Thoracic aorta (tissue), 2 donors: ENCODE results near the gene RCAN1. TPM values are rescaled to one million over a fixed set of nuclear protein-coding genes. Genes with fewer than 3 reads are reported as not detected.

Experiments used
- ATAC-seq: fragments of 150-250 bp; one replicate; pipeline ENCODE4 v1.8.0; 2017; ENCODE audit warnings: low read depth; ENCODE audit not compliant: insufficient number of reproducible peaks, low FRiP score
- DNase-seq: peaks from one replicate; pipeline ENCODE4 v3.0.0-alpha.2; 2020; ENCODE audit warnings: low spot score
- H3K27ac ChIP-seq, 2 donors: fragments of 200-600 bp; sonication (generic); 1 replicate in 1 of 2; 2 replicates in 1 of 2; pipeline ENCODE4 v1.5.1; 2016; ENCODE audit warnings: mild to moderate bottlenecking in 2 of 2, moderate library complexity in 2 of 2
- H3K27me3 ChIP-seq: fragments of 200-600 bp; sonication (generic); replicated peaks from 2 replicates; pipeline ENCODE4 v1.6.0; 2016; ENCODE audit warnings: mild to moderate bottlenecking; ENCODE audit not compliant: insufficient read depth
- H3K36me3 ChIP-seq: fragments of 200-600 bp; sonication (generic); one replicate; pipeline ENCODE4 v1.5.1; 2016
- H3K4me1 ChIP-seq, 2 donors: fragments of 200-600 bp; sonication (generic); 1 replicate in 1 of 2; 2 replicates in 1 of 2; pipeline versions ENCODE4 v1.5.1 to v1.6.0; 2016; ENCODE audit warnings: low read depth in 2 of 2, mild to moderate bottlenecking in 1 of 2; ENCODE audit not compliant: control insufficient read depth in 1 of 2
- H3K4me3 ChIP-seq: fragments of 200-600 bp; sonication (generic); 2 replicates; pipeline ENCODE4 v1.5.1; 2016; ENCODE audit warnings: mild to moderate bottlenecking
- H3K9me3 ChIP-seq: fragments of 200-600 bp; sonication (generic); 2 replicates; pipeline ENCODE4 v1.5.1; 2016
- total RNA-seq, 2 donors: library from RNA; depleted of rRNA; stranded (reverse); fragments of >200 nt; gene quantifications; one replicate each; pipeline versions ENCODE4 v1.1.0 to v1.2.3, GENCODE V29; 2016
- TF ChIP-seq, protein P1 (sequence below): fragments of 200-600 bp; sonication (generic); IDR thresholded peaks from one replicate; pipeline ENCODE4 v1.5.1; 2019; ENCODE audit warnings: antibody characterized with exemption

The RCAN1 gene
- total RNA-seq, 2 donors from 2014 or later: 39.3 to 45.2 TPM

GRCh38 chr21:34632498-34632897, 17.6 kb upstream of the RCAN1 start:
- ATAC-seq (no peak), DNase-seq (no peak)
- H3K4me1 ChIP-seq: no peaks in the 10 kb centered on the region
- H3K27me3 ChIP-seq: no peaks in the 10 kb centered on the region
- no peaks in the 10 kb centered on the region for H3K36me3 ChIP-seq
- no peaks in the 10 kb centered on the region for H3K9me3 ChIP-seq
- H3K27ac ChIP-seq: no peak overlapping the region
- TF ChIP-seq, protein P1, sequence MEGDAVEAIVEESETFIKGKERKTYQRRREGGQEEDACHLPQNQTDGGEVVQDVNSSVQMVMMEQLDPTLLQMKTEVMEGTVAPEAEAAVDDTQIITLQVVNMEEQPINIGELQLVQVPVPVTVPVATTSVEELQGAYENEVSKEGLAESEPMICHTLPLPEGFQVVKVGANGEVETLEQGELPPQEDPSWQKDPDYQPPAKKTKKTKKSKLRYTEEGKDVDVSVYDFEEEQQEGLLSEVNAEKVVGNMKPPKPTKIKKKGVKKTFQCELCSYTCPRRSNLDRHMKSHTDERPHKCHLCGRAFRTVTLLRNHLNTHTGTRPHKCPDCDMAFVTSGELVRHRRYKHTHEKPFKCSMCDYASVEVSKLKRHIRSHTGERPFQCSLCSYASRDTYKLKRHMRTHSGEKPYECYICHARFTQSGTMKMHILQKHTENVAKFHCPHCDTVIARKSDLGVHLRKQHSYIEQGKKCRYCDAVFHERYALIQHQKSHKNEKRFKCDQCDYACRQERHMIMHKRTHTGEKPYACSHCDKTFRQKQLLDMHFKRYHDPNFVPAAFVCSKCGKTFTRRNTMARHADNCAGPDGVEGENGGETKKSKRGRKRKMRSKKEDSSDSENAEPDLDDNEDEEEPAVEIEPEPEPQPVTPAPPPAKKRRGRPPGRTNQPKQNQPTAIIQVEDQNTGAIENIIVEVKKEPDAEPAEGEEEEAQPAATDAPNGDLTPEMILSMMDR: no peak
- no peak overlapping the region for H3K4me3 ChIP-seq

DNA sequence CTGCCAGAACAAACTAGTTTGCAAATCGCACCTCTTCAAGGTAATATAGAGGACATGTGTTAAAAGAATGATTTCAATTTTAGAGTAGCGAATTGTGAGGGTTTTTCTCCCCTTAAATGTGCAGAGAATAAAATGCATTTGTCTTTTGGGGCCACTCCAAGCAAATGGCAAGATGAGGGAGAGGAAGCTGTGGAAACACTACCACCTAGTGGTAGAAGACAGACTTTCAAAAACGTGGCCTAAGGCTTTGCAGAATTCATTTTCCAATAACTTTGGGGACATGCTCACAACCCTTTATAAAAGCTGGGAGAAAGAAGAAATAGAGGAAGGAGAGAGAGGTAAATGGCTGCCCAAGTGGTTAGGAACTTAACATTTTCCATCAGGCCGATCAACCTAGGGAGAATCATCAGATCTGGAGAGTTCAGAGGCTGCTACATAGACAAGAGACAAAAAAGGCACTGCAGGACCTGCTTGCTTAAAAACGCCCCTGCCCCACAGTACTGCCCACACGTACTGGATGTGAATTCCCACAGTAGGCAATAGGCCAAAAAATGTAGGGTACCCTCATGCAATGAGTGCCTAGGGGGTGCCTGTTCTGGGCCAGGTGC, 15.7 kb upstream of the RCAN1 start:
- no peak overlapping the region for H3K27ac ChIP-seq
- ATAC-seq: no peak
- no peaks in the 10 kb centered on the region for H3K27me3 ChIP-seq
- TF ChIP-seq, protein P1: peak; percentile 74
- H3K9me3 ChIP-seq: no peaks in the 10 kb centered on the region
- H3K4me3 ChIP-seq: no peak overlapping the region
- no peaks in the 10 kb centered on the region for H3K4me1 ChIP-seq
- H3K36me3 ChIP-seq: no peaks in the 10 kb centered on the region
- DNase-seq: no peak

GRCh38 chr21:34626131-34626530, 11.2 kb upstream of the RCAN1 start:
- H3K4me3 ChIP-seq: no peak overlapping the region
- H3K4me1 ChIP-seq: no peaks in the 10 kb centered on the region
- no peak for DNase-seq
- H3K27me3 ChIP-seq: no peaks in the 10 kb centered on the region
- no peak overlapping the region for H3K27ac ChIP-seq
- ATAC-seq: no peak
- H3K9me3 ChIP-seq: no peaks in the 10 kb centered on the region
- H3K36me3 ChIP-seq: no peaks in the 10 kb centered on the region
- TF ChIP-seq, protein P1: no peak

- Histone ChIP-seq H3K27ac (no peak overlapping the region), H3K36me3 (no peaks in the 10 kb centered on the region), H3K4me3 (no peak overlapping the region), H3K9me3 (no peaks in the 10 kb centered on the region), H3K27me3 (no peaks in the 10 kb centered on the region), H3K4me1 (no peaks in the 10 kb centered on the region)
- TF ChIP-seq, protein P1: no peak
- DNase-seq: no peak
- ATAC-seq: no peak
These were observed 10.2 kb upstream of the RCAN1 start for GRCh38 chr21:34625030-34625593.

DNA sequence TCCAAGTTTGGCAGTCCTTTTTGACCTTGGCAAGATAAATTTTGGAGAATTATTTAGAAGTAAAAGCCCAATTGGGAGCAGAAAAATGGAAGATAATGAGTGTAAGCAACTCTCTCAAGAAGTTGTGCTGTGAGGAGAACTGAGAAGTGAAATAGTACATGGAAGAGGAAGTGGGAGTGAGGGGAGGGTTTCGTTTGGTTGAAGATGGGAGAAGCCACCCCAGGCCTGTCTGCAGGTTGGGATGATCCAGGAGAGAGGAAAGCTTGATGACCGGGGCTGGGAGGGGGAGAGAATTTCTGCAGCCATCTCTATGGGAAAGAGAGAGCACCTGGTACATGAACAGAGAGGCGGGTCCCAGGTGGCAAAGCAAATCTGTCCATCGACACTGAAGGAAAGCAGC, 8.6 kb upstream of the RCAN1 start:
- Histone ChIP-seq H3K4me3 (no peak overlapping the region), H3K4me1 (no peaks in the 10 kb centered on the region), H3K9me3 (no peaks in the 10 kb centered on the region), H3K36me3 (no peaks in the 10 kb centered on the region), H3K27ac (no peak overlapping the region), H3K27me3 (no peaks in the 10 kb centered on the region)
- no peak for DNase-seq
- TF ChIP-seq, protein P1: no peak
- no peak for ATAC-seq
